Heart left ventricle (tissue), 13 donors: ENCODE results near the gene FBXO21.

Experiments used
- CTCF ChIP-seq, 12 donors: fragments of 200-600 bp; sonication (generic) in 4 of 12; IDR thresholded peaks; one replicate each; pipeline versions ENCODE4 v1.5.0 to v1.8.0; 2018 to 2022; ENCODE audit warnings: antibody characterized with exemption in 12 of 12, mild to moderate bottlenecking in 5 of 12
- POLR2A ChIP-seq, 2 donors: fragments of 450-650 bp; IDR thresholded peaks; one replicate each; pipeline ENCODE4 v1.6.1; 2017; ENCODE audit warnings: antibody characterized with exemption in 2 of 2, mild to moderate bottlenecking in 2 of 2, moderate library complexity in 2 of 2
- donor health status: ischemic (EF 13 %, LVEDD 7.1; RV severe dilation, severe dysfunction).
- donor health status: DM: no; HTN: yes; CAD: no.
- donor health status: DM: no; HTN: no; CAD: no.
- donor health status: ischemic (EF 25% LVEDD 6.9; RV normal size, moderate dysfunction).
- donor health status: ischemic (EF 25% LVEDD 5.7; RV mildly dilated, moderate dysfunction).
- donor health status: ischemic (EF 35%, LVEDD 5.7; RV mildly dilated, moderate dysfunction).
- donor health status: nonischemic (EF 11% LVEDD 7.7; RV severe dilation, severe dysfunction).
- donor health status: DM: yes; HTN: yes; CAD: no.
- donor health status: PGD.
- donor health status: ischemic (EF 29% LVEDD 5.4; RV normal size, mild dysfunction).
- donor health status: nonischemic (EF 23%, LVEDD 6.1; RV moderate dilation, normal function).

- TF ChIP-seq CTCF (IDR thresholded peaks at IDR 0.05) (no peak), POLR2A (IDR thresholded peaks at IDR 0.05) (no peak)
Observed at GRCh38 chr12:117168976-117169375, 21.3 kb downstream of the FBXO21 start.
